Liver (tissue), 9 donors: ENCODE results near the gene HHIPL1. TPM values are rescaled to one million over a fixed set of nuclear protein-coding genes. Genes with fewer than 3 reads are reported as not detected.
"Not testable (repeated sequence)": the region's sequence is repeated elsewhere in the genome, so short reads cannot be mapped to it uniquely, and the experiment has no call there.

Experiments used
- DNase-seq: peaks from one replicate; pipeline ENCODE4 v3.0.0-alpha.2; 2017; ENCODE audit warnings: low spot score
- H3K27ac ChIP-seq, 2 donors: one replicate each; pipeline ENCODE4 v1.7.0; 2013; ENCODE audit warnings: inconsistent platforms in 2 of 2, low read length in 2 of 2, control low read depth in 1 of 2, low read depth in 1 of 2, mild to moderate bottlenecking in 1 of 2
- H3K27me3 ChIP-seq, 4 donors: one replicate each; pipeline versions ENCODE4 v1.6.1 to v1.7.0; 2013; ENCODE audit warnings: low read length in 3 of 4, inconsistent platforms in 1 of 4, mild to moderate bottlenecking in 1 of 4, moderate library complexity in 1 of 4; ENCODE audit not compliant: control insufficient read depth in 4 of 4, insufficient read depth in 4 of 4
- H3K36me3 ChIP-seq, 4 donors: one replicate each; pipeline versions ENCODE4 v1.6.1 to v1.7.0; 2013; ENCODE audit warnings: low read length in 3 of 4, mild to moderate bottlenecking in 3 of 4, low read depth in 1 of 4, moderate library complexity in 1 of 4; ENCODE audit not compliant: control insufficient read depth in 4 of 4, insufficient read depth in 3 of 4
- H3K4me1 ChIP-seq, 4 donors: one replicate each; pipeline versions ENCODE4 v1.6.1 to v1.7.0; 2013; ENCODE audit warnings: low read length in 3 of 4, mild to moderate bottlenecking in 3 of 4, moderate library complexity in 1 of 4; ENCODE audit not compliant: control insufficient read depth in 4 of 4, insufficient read depth in 4 of 4
- H3K4me3 ChIP-seq, 3 donors: one replicate each; pipeline versions ENCODE4 v1.6.1 to v1.7.0; 2013; ENCODE audit warnings: low read length in 3 of 3, control low read depth in 1 of 3, low read depth in 1 of 3, mild to moderate bottlenecking in 1 of 3
- H3K9ac ChIP-seq, 2 donors: one replicate each; pipeline ENCODE4 v1.7.0; 2013; ENCODE audit warnings: low read length in 2 of 2, mild to moderate bottlenecking in 2 of 2, moderate library complexity in 2 of 2, control low read depth in 1 of 2, low read depth in 1 of 2
- H3K9me3 ChIP-seq, 4 donors: one replicate each; pipeline versions ENCODE4 v1.6.1 to v1.7.0; 2013; ENCODE audit warnings: low read length in 3 of 4; ENCODE audit not compliant: control insufficient read depth in 4 of 4
- ATF3 ChIP-seq: IDR thresholded peaks from 2 replicates; pipeline ENCODE4 v1.6.1; 2016; ENCODE audit warnings: antibody characterized with exemption
- CTCF ChIP-seq: fragments of 150-350 bp; IDR thresholded peaks from 2 replicates; pipeline ENCODE4 v1.5.1; 2017; ENCODE audit warnings: improper control_type of control experiment, low read depth, low read length; ENCODE audit not compliant: missing input control
- EGR1 ChIP-seq, 2 donors: IDR thresholded peaks; 2 replicates each; pipeline ENCODE4 v1.6.1; 2016 to 2018; ENCODE audit warnings: antibody characterized with exemption in 2 of 2, low read depth in 2 of 2
- FOXA1 ChIP-seq: IDR thresholded peaks from 2 replicates; pipeline ENCODE4 v1.6.1; 2016; ENCODE audit warnings: antibody characterized with exemption
- HNF4A ChIP-seq, 2 donors: conservative IDR thresholded peaks; 2 replicates each; pipeline ENCODE4 v1.6.1; 2016; ENCODE audit warnings: antibody characterized with exemption in 2 of 2, mild to moderate bottlenecking in 2 of 2
- HNF4G ChIP-seq: IDR thresholded peaks from 2 replicates; pipeline ENCODE4 v1.6.1; 2016; ENCODE audit warnings: antibody characterized with exemption
- JUND ChIP-seq, 2 donors: IDR thresholded peaks; 2 replicates each; pipeline ENCODE4 v1.6.1; 2016; ENCODE audit warnings: antibody characterized with exemption in 2 of 2
- MAX ChIP-seq: IDR thresholded peaks from 2 replicates; pipeline ENCODE4 v1.6.1; 2016; ENCODE audit warnings: antibody characterized with exemption
- NR2F2 ChIP-seq: IDR thresholded peaks from 2 replicates; pipeline ENCODE4 v1.6.1; 2016; ENCODE audit warnings: antibody characterized with exemption
- RAD21 ChIP-seq, 2 donors: IDR thresholded peaks; 2 replicates each; pipeline ENCODE4 v1.6.1; 2016; ENCODE audit warnings: antibody characterized with exemption in 2 of 2, mild to moderate bottlenecking in 2 of 2
- REST ChIP-seq: IDR thresholded peaks from 2 replicates; pipeline ENCODE4 v1.6.1; 2016; ENCODE audit warnings: antibody characterized with exemption, mild to moderate bottlenecking
- RXRA ChIP-seq, 2 donors: IDR thresholded peaks; 2 replicates each; pipeline ENCODE4 v1.6.1; 2017 to 2018; ENCODE audit warnings: antibody characterized with exemption in 2 of 2, mild to moderate bottlenecking in 1 of 2
- TAF1 ChIP-seq: conservative IDR thresholded peaks from 2 replicates; pipeline ENCODE4 v1.6.1; 2016; ENCODE audit warnings: antibody characterized with exemption, mild to moderate bottlenecking
- YY1 ChIP-seq: IDR thresholded peaks from 2 replicates; pipeline ENCODE4 v1.6.1; 2016; ENCODE audit warnings: antibody characterized with exemption, mild to moderate bottlenecking
- WGBS: extraction: QIAGEN DNeasy Blood & Tissue Kit; methylation state at CpG from one replicate; pipeline ENCODE4 v1.1.7; 2013; 5-methylcytosine and 5-hydroxymethylcytosine counted together
- polyA plus RNA-seq, 2 donors: library from polyadenylated mRNA; stranded (reverse) in 1 of 2; unstranded in 1 of 2; fragments of 200-250 nt in 1 of 2; fragments of >200 nt in 1 of 2; fragmentation: Nextera tagmentation in 1 of 2; extraction: Ambion mirVana in 1 of 2; gene quantifications; one replicate each; pipeline versions ENCODE4 v1.2.1 to v1.2.3, GENCODE V29; 2013 to 2015
- total RNA-seq, 2 donors: library from RNA; depleted of rRNA; stranded (reverse); fragments of >200 nt; gene quantifications; one replicate each; pipeline ENCODE4 v1.2.3, GENCODE V29; 2014
- donor health status: healthy.
- donor health status: healthy.
- donor health status: healthy.
- donor health status: healthy.
- donor health status: healthy.

Gene HHIPL1
- total and polyA plus RNA-seq, 4 donors, result 0.96 to 1.7 (median 1.0) TPM

GRCh38 chr14:99635116-99635515 is 9.8 kb upstream of the HHIPL1 start:
- Histone ChIP-seq H3K36me3 (no peaks in the 10 kb centered on the region), H3K4me3 (no peak overlapping the region), H3K9me3 (no peaks in the 10 kb centered on the region), H3K27me3 (no peaks in the 10 kb centered on the region), H3K27ac (no peak overlapping the region), H3K9ac (no peak overlapping the region), H3K4me1 (no peaks in the 10 kb centered on the region)
- TF ChIP-seq JUND (IDR thresholded peaks at IDR 0.05) (no peak), YY1 (no peak), HNF4A (conservative IDR thresholded peaks at IDR 0.05) (no peak), NR2F2 (no peak)
- WGBS, result 84% methylated on average over 8 of the region's 8 CpGs
- DNase-seq, result no peak

GRCh38 chr14:99636487-99636886 is 8.4 kb upstream of the HHIPL1 start:
- Histone ChIP-seq H3K27me3 (no peaks in the 10 kb centered on the region), H3K9ac (no peak overlapping the region), H3K9me3 (no peaks in the 10 kb centered on the region), H3K27ac (no peak overlapping the region), H3K4me3 (no peak overlapping the region), H3K4me1 (no peaks in the 10 kb centered on the region), H3K36me3 (no peaks in the 10 kb centered on the region)
- no peak for DNase-seq
- TF ChIP-seq CTCF, result no peak
- 70% methylated on average over 5 of the region's 5 CpGs for WGBS

- DNase-seq, result no peak
- WGBS, result 90% methylated on average over 7 of the region's 7 CpGs
- Histone ChIP-seq H3K4me1 (no peaks in the 10 kb centered on the region), H3K9me3 (no peaks in the 10 kb centered on the region), H3K27me3 (no peaks in the 10 kb centered on the region), H3K9ac (no peak overlapping the region), H3K27ac (no peak overlapping the region), H3K36me3 (no peaks in the 10 kb centered on the region), H3K4me3 (no peak overlapping the region)
- no peak for TF ChIP-seq RAD21 (IDR thresholded peaks at IDR 0.05)
- TF ChIP-seq HNF4G, result no peak
- no peak for TF ChIP-seq YY1
- TF ChIP-seq TAF1, result no peak
Measured at GRCh38 chr14:99637624-99638023, 7.3 kb upstream of the HHIPL1 start.

GRCh38 chr14:99642771-99643170 is 2.2 kb upstream of the HHIPL1 start:
- peaks cover 2 to 12% (median 7%) of the 10 kb centered on the region in 4 donors for H3K4me1 ChIP-seq
- H3K9me3 ChIP-seq, H3K27ac ChIP-seq, H3K4me3 ChIP-seq, H3K36me3 ChIP-seq, DNase-seq, H3K27me3 ChIP-seq, H3K9ac ChIP-seq: not testable (repeated sequence)
- WGBS, result 92% methylated on average over 5 of the region's 5 CpGs

GRCh38 chr14:99643343-99643742 is 1.6 kb upstream of the HHIPL1 start:
- no peaks in the 10 kb centered on the region for H3K36me3 ChIP-seq
- 73% methylated on average over 6 of the region's 6 CpGs for WGBS
- DNase-seq, result no peak
- H3K27ac ChIP-seq, result no peak overlapping the region
- H3K4me1 ChIP-seq, result peaks cover 2 to 12% (median 7%) of the 10 kb centered on the region in 4 donors
- no peak overlapping the region for H3K4me3 ChIP-seq
- no peaks in the 10 kb centered on the region for H3K9me3 ChIP-seq
- no peak overlapping the region for H3K9ac ChIP-seq
- no peaks in the 10 kb centered on the region for H3K27me3 ChIP-seq
- TF ChIP-seq NR2F2 (no peak), EGR1 (IDR thresholded peaks at IDR 0.05; ENCODE audit: low read depth in 2 of 2) (no peak), YY1 (no peak), MAX (no peak), HNF4G (no peak), REST (no peak), RXRA (IDR thresholded peaks at IDR 0.05) (no peak), ATF3 (no peak), TAF1 (no peak), FOXA1 (no peak), JUND (IDR thresholded peaks at IDR 0.05) (no peak)
